Measurements from ENCODE around the gene GH2.

DNA sequence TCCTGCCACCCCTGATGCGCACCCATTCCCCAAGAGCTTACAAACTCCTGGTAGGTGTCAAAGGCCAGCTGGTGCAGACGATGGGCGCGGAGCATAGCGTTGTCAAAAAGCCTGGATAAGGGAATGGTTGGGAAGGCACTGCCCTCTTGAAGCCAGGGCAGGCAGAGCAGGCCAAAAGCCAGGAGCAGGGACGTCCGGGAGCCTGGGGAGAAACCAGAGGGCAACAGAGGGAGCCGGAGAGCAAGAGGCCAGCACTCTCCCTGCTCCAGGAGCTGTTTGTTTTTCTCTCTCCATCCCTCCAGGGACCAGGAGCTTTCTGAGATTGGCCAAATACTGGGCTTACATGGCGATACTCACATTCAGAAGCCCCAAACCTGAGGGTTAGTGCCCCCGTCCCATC, 36.6 kb upstream of the GH2 start:
- TF ChIP-seq, protein P1, sequence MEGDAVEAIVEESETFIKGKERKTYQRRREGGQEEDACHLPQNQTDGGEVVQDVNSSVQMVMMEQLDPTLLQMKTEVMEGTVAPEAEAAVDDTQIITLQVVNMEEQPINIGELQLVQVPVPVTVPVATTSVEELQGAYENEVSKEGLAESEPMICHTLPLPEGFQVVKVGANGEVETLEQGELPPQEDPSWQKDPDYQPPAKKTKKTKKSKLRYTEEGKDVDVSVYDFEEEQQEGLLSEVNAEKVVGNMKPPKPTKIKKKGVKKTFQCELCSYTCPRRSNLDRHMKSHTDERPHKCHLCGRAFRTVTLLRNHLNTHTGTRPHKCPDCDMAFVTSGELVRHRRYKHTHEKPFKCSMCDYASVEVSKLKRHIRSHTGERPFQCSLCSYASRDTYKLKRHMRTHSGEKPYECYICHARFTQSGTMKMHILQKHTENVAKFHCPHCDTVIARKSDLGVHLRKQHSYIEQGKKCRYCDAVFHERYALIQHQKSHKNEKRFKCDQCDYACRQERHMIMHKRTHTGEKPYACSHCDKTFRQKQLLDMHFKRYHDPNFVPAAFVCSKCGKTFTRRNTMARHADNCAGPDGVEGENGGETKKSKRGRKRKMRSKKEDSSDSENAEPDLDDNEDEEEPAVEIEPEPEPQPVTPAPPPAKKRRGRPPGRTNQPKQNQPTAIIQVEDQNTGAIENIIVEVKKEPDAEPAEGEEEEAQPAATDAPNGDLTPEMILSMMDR (IDR thresholded peaks at IDR 0.05) = no peak
- TF ChIP-seq EP300 (IDR thresholded peaks at IDR 0.05; ENCODE audit: low read depth) (no peak), POLR2A (IDR thresholded peaks at IDR 0.05) (no peak)

All from transverse colon (tissue), 3 donors.